ENCODE data around the gene OGFOD2.

DNA sequence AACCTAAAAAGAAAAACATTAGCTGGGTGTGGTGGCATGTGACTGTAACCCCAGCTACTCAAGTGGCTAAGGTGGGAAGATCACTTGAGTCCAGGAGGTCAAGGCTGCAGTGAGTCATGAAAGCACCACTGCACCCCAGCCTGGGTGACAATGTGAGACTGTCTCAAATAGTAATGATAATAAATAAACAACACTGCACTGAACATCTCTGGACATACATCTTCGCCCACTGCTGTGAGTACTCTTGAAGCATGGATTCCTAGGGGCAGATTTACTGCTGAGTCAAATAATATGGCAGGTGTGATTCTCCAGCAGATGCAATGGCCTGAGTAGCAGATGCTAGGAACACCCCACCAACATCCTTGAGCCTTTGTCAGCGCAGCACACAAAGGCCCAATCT lies 32.4 kb upstream of the OGFOD2 start:
- TF ChIP-seq, protein P1, sequence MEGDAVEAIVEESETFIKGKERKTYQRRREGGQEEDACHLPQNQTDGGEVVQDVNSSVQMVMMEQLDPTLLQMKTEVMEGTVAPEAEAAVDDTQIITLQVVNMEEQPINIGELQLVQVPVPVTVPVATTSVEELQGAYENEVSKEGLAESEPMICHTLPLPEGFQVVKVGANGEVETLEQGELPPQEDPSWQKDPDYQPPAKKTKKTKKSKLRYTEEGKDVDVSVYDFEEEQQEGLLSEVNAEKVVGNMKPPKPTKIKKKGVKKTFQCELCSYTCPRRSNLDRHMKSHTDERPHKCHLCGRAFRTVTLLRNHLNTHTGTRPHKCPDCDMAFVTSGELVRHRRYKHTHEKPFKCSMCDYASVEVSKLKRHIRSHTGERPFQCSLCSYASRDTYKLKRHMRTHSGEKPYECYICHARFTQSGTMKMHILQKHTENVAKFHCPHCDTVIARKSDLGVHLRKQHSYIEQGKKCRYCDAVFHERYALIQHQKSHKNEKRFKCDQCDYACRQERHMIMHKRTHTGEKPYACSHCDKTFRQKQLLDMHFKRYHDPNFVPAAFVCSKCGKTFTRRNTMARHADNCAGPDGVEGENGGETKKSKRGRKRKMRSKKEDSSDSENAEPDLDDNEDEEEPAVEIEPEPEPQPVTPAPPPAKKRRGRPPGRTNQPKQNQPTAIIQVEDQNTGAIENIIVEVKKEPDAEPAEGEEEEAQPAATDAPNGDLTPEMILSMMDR (optimal IDR thresholded peaks at IDR 0.05 in 1 of 3, IDR thresholded peaks at IDR 0.05 in 1 of 3, conservative IDR thresholded peaks at IDR 0.05 in 1 of 3; ENCODE audit: extremely low read depth in 1 of 3, insufficient read depth in 2 of 3, low read length in 3 of 3): no peak
- no peak for TF ChIP-seq EZH2 (IDR thresholded peaks at IDR 0.05; ENCODE audit: low read length)
